SIG-M5 (cell line): Measurements from ENCODE around the gene RBBP8NL.

Experiments used
- DNase-seq: peaks from one replicate; lab custom pipeline; 2025; lab: John Stamatoyannopoulos, UW

The RBBP8NL gene

GRCh38 chr20:62407221-62407992 is 19.9 kb downstream of the RBBP8NL start, which contains the start of gene CABLES2:
Gene CABLES2 (minus strand): TSS chr20:62407285. CDS start chr20:62407276, 9 bp downstream.
- peak; percentile 32 for DNase-seq

- no peak for DNase-seq
These were observed 20.6 kb downstream of the RBBP8NL start for GRCh38 chr20:62406635-62407176.

- DNase-seq: no peak
These were observed 21.3 kb downstream of the RBBP8NL start for GRCh38 chr20:62405981-62406513.

- no peak for DNase-seq
These were observed 22.0 kb downstream of the RBBP8NL start for GRCh38 chr20:62405108-62405980.

- DNase-seq: no peak
These were observed 22.6 kb downstream of the RBBP8NL start for GRCh38 chr20:62404761-62405107.

GRCh38 chr20:62404112-62404665 is 23.1 kb downstream of the RBBP8NL start:
- no peak for DNase-seq

GRCh38 chr20:62403331-62403730 is 24.0 kb downstream of the RBBP8NL start:
- no peak for DNase-seq

GRCh38 chr20:62402456-62403150 is 24.7 kb downstream of the RBBP8NL start:
- no peak for DNase-seq

- no peak for DNase-seq
These were observed 26.0 kb downstream of the RBBP8NL start for GRCh38 chr20:62401331-62401779.

GRCh38 chr20:62400541-62400940 is 26.8 kb downstream of the RBBP8NL start:
- DNase-seq: no peak

GRCh38 chr20:62400021-62400420 is 27.3 kb downstream of the RBBP8NL start:
- DNase-seq: no peak

- no peak for DNase-seq
These were observed 29.1 kb downstream of the RBBP8NL start for GRCh38 chr20:62398120-62398821.

GRCh38 chr20:62396367-62397239 is 30.7 kb downstream of the RBBP8NL start:
- no peak for DNase-seq

- DNase-seq: no peak
These were observed 31.8 kb downstream of the RBBP8NL start for GRCh38 chr20:62395311-62396242.

GRCh38 chr20:62394248-62395245 is 32.8 kb downstream of the RBBP8NL start:
- no peak for DNase-seq

- no peak for DNase-seq
These were observed 33.5 kb downstream of the RBBP8NL start for GRCh38 chr20:62393830-62394229.

- DNase-seq: no peak
These were observed 34.0 kb downstream of the RBBP8NL start for GRCh38 chr20:62393335-62393665.
